Stimulated activated CD4-positive, alpha-beta T cell treated with anti-CD3 and anti-CD28 coated beads, Interleukin-2, amount 100 ng/mL, for 4 hours (primary cell): ENCODE measurements around the gene SLC2A9.
"Not testable (repeated sequence)": the region's sequence is repeated elsewhere in the genome, so short reads cannot be mapped to it uniquely, and the experiment has no call there.

Experiments used
- DNase-seq: peaks from one replicate; pipeline ENCODE4 v3.0.0-alpha.2; 2020; ENCODE audit warnings: low read depth

The SLC2A9 gene

DNA sequence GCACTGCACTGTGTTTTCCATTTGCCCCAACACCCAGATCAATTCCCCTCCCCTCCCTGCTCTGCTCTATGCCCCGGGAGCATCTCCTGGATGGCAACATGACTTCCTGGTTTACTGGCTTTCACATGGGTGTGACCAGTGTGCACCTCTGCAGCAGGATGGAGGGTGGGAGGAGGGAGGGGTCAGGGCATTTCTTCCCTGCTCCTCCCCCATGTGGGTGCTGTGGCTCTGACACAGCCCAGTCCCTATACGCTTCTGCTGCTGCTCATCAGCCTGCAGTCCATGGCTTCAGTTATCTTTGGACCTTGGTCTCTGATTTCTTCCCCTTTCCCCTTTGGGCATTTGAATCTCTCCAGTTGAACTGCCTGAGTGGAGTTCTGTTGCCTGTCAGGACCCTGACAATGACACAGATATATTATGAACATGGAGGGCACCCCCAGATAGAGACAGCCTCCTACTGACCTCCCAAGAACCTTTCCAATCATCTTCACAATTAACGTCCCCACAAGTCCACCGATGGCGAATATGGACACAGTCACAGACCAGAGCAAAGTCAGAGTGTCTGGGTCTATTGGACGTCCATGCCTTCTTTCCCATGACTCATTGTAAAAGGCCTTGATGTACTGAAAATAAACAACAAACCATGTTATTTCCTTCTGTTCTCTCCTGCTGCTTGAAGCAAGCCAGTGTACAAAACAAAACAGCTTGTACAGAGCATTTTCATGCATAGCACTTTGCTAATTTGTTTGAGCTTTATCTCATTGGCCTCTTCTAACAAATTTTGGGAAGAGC is 24.8 kb downstream of the SLC2A9 start:
- no peak for DNase-seq

DNA sequence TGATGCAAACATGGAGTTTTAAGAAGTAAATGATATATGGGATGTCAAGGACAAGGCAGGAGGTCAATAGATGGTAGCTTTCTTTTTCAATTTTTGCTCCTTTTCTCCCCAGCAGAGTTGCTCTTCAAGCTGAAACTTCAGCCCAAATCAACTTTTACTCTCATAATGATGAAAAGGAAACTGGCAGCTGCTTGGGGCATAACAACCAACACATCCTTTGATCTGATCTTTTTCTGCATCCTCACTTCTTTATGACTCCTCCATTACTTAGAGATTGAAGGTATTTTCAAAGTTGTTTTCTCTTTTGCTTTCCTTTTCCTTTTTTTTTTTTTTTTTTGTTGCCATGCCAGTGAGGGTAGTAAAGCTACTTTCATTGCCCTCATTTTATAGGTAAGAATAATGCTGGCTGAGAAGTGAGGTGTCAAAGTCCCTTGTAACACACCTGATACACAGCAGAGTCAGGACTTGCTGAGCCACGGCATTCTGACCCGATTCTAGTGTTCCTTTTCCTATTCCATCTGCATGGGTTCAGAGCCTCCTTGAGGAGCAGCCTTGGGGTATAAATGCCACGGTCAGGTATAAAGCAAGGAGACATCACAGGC is 26.9 kb downstream of the SLC2A9 start:
- no peak for DNase-seq

DNA sequence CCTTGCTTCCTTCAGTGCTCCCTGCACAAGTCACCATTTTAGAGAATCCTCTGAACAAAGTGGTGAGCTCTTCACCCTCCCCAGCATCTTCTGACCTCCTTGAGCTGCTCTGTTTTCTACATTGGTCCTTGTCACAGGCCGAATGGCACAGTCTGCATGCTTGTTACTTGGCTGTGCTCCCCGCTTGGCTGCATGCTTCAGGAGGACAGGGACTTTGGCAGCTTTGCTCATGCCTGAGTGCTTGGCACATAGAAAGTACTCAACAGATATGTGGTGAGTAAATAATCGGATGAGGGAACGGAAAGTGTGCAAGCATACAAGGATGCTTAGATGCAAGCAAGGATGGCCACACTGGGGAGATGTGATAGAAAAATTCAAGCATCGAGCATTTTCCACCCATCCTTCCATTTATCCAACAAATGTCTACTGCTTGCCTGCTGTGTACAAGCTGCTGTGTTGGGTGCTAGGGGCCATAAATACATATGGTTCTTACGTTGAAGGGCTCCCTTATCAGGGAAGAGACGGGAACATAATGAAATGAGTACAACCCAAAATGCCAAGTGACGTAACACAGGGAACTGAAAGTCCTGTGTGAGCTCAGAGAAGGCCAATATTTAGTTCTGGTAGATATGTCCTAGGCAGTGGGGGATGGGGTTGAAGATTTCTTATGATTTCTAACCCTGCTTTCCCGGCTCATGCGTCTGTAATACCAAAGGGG is 31.2 kb downstream of the SLC2A9 start:
- DNase-seq = no peak

DNA sequence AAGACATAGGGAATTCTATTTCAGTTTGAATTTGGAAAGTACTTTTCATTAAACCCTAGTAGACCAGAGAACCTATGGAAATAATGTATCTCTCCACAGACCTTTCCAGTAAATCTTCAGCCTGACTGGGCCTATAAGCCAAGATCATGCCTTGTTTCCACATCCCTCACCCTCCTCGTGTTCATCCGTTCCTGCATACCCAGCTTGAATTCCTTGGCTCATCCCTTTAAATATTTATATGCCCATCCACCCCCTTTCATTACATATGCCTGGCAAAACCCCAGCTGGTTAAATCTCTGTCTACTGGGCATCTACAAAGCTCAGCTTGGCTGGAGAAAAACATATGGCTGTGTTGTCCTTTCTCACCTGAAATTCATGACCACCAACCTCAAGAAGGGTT is 32.4 kb downstream of the SLC2A9 start:
- no peak for DNase-seq

DNA sequence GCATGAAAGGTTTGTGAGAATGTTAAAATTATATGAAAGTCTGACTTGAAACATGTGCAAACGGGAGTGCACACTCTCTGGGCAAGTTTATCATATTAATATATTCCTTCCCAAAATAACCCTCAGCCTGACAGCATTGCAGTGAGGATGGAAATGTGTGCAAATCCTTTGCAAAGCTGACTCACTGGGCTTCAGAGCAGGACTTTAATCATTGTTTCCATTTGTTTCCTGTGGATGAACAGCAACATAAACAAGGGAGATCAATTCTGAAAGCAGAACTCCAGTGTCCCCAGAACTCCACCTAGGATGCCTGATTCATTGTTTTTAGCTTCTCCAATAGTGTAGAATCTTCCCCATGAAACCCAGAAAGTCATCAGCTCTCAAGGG is 32.9 kb downstream of the SLC2A9 start:
- no peak for DNase-seq

DNA sequence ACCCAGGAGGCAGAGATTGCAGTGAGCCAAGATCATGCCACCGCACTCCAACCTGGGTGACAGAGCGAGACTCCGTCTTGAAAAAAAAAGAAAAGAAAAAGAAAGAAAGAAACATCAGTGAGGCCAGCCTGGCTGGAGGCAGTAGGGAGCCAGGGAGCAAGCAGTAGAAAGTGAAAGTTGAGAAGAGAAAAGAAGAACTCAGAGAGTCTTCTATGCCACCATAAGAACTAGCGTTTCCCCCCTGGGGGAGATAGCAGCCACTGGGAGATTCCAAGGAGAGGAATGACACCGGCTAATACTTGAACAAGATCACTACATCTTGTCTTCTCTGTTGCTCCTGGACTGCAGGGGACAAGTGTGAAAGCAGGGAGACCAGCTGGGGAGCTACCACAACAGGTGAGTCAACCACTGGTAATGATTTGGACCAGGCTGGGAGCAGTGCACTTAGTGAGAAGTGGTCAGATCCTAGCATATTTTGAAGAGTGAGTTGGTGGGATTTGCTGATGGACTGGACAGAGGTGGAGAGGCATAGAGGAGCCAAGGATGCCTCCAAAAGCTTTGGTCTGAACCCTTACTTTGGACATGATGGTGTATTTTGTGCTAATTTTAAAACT is 33.4 kb downstream of the SLC2A9 start:
- DNase-seq = no peak

DNA sequence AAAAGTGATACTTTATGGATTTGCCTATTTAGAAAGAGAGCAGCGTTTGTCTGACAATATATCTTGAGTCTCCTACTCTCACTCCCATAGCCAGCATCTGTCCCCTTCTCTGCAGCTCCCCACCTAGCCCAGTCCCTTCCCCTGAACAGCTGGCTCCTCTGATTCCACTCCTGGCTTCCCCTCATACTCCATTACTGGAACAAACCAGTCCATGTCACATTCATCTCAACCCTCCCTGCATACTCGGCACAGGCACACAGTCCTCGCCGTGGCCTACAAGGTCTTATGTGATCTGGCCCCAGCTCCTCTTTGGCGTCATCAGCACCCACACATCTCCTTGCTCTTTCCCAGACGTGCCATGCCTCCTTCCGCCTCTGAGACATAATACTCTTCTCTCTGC is 36.7 kb downstream of the SLC2A9 start:
- no peak for DNase-seq

DNA sequence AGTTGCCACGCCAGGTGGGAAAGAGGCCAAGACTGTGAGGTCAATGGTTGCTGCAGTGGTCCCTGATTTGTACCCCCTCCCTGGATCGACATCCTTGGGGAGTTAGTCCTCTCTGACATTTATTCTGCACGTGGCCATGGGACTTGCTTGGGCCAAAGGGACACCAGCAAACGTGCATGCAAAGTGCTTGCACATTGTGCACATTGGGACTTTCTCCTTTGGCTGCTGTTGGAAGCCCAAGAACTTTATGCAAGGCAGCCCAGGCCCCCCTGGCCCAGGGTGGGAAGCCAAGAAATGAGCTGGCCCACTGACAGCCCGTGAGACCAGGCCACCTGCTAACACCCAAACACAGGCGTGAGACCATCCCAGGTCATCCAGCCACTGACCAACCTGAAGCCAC is 38.1 kb downstream of the SLC2A9 start:
- DNase-seq = no peak

DNA sequence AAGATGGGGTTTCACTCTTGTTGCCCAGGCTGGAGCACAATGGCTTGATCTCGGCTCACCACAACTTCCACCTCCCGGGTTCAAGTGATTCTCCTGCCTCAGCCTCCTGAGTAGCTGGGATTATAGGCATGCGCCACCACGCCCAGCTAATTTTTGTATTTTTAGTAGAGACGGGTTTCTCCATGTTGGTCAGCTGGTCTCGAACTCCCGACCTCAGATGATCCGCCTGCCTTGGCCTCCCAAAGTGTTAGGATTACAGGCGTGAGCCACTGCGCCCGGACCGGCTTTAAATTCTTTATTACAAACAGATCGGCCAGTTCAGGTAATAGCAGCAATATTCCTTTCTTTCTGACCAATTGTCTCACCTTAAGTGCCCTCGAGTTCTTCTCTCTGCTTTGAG is 39.4 kb downstream of the SLC2A9 start:
- DNase-seq = not testable (repeated sequence)

DNA sequence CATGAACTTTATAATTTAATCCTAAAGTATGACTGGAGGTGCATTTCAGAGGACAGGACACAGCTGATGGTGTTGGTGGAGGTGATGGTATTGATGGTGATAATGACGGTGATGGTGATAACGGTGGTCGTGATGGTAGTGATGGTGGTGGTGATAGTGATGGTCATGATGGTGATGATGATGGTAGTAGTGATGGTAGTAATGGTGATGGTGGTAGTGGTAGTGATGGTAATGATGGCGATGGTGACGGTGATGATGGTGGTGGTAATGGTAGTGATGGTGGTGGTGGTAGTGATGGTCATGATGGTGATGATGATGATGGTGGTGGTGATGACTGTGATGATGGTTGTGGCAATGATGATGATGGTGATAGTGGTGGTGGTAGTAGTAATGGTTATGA is 40.4 kb downstream of the SLC2A9 start:
- DNase-seq = no peak

DNA sequence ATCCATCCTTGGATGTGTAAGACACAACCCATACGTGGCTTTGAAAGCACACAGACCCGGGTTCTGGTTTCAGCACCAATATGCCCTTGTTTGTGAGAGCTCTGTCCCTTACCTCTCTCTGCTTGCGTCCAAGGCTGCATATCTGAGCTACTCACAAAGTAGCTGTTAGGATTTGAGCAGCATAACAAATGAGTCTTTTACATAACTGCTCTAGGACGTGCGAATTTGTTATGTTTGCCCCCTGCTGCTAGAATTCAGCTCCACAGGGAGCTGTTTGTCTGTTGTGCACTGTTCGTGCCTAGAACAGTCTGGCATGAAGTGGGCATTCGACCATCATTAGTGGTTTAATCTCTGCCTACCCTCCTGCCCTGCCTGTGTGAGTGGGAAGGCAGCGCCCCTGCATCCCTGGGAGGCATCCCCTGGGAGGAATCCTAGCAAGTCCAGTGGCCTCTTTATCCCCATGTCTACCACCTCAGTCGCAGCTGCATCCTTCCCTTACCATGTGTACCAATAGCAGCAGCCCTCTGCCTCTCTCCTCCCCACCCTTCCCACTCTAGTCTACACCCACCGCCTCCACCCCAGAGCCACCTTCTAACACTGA is 42.1 kb downstream of the SLC2A9 start:
- no peak for DNase-seq

DNA sequence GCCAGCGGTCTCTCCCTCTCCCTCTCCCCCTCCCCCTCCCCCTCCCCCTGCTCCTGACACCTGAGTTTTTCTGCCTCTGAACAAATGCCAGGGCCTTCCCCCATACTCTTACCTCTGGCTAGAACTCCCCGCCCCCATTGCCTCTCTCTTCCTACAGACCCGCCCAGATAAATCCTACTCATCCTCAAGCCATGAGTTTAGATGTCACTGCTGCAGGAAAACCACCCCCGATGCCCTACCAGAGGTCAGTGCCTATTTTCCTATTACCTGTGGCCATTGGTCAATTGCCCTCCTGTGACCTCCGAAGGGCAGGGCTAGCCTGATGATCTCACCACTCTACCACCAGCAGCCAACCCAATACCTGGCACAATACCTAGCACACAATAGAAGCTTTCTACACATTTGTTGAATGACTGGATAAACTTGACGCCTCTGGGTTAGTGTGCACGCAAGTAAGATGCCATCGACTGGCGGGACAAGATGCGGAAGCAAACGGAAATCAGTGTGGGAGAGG is 43.7 kb downstream of the SLC2A9 start:
- no peak for DNase-seq

DNA sequence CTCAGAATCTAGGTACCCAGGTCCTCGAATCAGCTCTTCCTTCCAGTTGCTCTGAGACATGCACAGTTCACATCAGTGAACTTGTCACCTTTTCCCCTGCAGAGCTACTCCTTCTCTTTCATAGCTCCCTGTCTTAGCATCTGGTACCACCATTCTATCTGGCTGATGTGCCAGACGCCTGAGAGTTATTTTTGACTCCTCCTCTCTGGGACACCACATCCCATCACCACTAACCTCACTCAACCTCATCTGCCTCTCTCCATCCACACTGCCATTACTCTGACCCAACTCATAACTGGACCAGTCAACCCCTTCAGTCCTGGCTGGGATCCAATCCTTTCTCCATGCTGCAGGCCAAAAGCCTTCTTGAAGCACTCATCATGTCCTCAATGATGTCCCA is 44.5 kb downstream of the SLC2A9 start:
- DNase-seq = no peak

DNA sequence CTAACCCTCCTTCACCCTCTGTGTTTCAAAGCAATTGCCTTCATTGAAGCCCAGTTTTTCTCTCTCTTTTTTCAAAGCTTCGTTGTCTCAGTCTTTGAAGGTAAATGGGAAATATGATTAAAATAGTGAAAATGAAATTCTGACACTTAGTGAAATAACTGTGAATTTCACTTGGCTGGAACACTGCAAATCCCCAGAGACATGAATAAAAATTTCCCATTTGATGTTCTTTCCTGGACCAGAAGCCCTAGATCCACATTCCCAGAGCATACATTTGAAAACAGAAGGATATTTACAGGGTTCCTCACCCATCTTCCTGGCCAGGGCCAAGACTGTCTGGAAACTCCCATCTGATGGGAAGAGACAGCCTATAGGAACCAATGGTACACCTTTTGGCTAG is 45.0 kb downstream of the SLC2A9 start:
- no peak for DNase-seq

DNA sequence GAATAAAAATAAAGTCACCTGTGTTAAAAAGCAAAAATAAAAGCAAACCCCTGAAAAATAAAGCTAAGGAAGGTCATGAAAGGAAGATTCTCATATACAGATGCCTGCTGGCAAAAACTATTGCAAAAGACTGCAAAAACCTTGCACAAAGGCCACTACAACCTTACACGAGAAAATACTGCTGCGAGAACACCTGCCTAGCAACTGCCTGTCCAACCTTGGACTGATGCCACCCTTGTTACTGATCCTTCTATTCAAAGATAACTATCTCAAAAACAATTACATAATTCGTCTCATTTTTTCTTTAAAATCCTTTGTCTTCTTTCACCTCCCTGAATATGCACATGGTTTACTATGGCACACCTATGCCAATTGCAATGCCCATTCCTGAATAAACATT is 49.6 kb downstream of the SLC2A9 start:
- no peak for DNase-seq

DNA sequence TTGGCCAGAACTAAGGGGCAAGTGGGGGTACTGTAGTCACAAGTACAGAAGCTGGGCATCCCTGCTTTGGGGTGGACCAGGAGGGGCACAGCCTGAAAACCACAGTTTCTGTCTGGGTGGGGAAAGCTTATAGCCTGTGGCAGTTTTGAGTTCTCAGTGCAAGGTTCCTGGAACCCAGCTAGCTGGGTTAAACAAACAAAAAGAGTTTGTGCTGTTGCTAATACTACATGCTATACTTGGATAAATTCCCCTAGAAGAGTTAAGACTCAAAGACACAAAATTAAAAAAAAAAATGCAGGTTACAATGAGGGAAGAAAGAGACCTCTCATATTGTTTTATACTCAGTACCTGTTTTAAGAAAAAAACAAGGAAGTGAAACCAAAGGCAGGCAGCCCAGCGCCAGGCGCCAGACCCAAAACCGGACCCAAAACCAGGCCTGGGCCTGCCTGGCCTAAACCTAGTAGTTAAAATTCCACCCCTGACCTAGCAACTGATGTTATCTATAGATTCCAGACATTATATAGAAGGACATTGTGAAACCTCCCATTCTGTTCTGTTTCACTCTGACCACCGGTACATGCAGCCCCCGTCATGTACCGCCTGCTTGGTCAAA is 50.8 kb downstream of the SLC2A9 start:
- no peak for DNase-seq

DNA sequence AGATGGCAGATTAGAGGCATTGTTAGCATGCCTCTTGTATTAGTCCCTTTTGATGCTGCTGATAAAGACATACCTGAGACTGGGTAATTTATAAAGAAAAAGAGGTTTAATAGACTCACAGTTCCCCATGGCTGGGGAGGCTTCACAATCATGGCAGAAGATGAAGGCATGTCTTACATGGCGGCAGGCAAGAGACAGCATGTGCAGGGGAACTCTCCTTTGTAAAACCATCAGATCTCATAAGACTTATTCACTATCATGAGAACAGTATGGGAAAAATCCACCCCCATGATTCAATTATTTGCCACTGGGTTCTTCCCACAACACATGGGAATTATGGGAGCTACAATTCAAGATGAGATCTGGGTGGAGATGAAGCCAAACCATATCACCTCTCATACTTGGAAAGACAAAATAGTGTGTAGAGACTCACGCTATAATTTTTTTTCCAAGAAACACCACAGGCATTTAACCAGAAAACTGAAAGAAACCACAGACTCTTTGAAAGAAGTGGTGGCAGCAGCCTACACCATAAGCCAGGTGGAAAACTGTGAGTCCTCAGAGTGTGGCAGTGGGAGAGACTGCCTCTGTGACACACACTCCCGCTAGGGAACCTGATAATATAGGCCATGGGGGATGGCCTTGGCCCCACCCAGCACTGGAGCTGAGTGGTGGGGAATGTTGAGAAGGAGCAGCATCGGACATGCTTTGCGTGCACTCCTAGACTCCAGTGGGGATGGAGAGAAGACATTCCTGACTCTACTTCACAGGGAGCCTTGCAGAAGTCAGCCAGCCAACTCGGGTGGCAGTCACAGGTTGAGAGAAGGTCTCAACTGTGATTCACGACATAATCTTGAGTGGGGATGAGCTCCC is 51.5 kb downstream of the SLC2A9 start:
- no peak for DNase-seq

DNA sequence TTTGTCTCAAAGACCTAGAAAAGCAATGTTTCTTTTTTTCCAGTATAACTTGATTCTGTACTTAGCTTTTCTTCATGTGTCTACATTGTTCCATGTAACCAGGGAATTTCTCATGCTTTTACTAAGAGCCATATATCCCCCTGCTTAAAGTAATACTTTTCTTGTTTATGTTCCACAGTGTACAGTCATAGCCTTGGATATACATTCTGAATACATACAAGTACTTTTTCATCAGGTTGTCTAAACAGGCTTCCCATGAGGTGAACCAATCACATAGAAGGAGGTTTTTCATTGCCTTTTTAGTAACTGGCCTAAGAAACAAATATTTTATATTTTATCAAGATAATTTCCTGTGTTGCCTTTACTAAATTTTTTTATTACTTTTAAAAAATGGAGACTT is 52.8 kb downstream of the SLC2A9 start:
- DNase-seq = no peak

DNA sequence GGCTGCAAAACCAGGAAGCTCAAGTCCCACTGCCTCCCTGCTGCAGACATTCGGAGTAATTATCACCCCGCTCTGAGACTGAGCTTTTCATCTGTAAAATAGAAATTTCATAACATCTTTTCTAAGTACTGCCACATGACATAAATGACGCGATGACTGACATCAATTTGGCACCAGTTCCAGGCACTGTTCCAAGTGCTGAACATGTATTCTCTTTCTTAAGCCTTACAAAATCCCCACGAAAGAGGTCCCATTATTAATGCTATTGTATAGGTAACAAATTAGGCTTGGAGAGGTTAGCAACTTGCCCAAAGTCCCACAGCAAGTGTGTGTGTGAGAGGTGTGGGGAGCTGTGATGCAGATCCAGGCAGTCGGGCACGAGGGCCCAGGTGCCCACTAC is 56.4 kb downstream of the SLC2A9 start:
- DNase-seq = no peak

DNA sequence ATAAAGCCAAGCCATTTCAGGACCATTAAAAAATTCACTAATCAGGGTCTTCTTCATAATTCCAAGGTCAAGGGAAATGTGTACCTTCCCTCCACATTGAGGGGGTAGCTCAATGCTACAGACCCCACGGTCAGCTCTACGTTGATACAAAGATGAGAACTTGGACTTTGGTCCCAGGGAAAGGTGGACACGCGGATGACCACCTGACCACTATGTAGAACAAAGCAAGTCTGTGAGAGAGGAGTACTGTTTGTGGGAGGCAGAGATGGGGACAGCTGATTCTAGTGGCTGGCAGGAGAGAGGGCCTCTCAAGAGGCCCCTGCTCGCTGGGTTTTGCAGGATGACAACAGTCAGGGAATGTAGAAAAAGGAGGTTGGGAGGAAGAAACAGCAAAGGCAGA is 58.0 kb downstream of the SLC2A9 start:
- no peak for DNase-seq
